ENCODE data around the gene SLC25A10.

The SLC25A10 gene

DNA sequence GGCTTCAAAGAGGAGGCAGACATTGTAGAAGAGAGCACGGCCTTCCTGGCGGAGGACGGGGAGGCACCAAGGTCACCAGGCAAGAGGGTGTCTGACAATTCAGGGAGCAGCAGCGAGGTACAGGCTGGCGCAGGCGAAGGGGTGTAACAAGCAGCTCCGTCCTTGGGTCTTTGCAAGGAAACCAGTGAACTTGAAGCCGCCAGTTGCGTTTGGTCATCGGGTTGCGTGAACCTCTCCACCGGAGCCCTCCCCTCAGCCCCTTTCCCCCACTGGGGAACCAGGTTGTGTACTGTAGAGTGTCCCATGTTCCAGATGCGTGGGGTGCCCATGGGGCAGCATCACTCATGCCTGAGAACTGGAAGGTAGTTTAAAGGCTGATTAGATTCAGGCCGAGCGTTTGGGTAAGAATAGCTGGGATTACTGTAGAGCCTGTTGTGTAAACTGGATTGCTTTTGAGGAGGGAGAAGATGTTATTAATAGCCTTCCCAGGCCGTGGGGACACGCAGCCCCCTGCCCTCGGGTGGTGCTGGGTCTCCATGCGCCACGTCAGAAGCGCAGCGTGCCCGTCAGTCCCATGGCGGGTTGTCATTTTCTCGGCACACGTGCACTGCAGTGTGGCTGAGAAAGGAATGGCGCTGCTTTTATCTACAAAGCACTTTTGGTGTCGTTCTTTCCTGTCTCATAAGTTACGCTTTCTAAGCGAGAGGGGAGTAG, 6.4 kb upstream of the SLC25A10 start:
- no peak for DNase-seq (ENCODE audit: low read depth in 1 of 2, low spot score in 1 of 2)

DNA sequence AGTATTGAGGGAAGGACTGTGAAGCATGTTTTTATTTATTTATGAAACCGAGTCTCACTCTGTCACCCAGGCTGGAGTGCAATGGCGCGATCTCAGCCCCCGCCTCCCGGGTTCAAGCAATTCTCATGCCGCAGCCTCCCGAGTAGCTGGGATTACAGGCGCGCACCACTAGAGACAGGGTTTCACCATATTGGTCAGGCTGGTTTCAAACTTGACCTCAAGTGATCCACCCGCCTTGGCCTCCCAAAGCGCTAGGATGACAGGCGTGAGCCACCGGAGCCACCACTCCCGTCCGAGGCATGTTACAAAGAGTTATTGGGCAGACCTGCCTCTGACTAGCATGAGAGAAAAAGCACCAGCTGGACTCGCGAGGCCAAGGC, 5.9 kb upstream of the SLC25A10 start:
- no peak for DNase-seq (ENCODE audit: low read depth in 1 of 2, low spot score in 1 of 2)

DNA sequence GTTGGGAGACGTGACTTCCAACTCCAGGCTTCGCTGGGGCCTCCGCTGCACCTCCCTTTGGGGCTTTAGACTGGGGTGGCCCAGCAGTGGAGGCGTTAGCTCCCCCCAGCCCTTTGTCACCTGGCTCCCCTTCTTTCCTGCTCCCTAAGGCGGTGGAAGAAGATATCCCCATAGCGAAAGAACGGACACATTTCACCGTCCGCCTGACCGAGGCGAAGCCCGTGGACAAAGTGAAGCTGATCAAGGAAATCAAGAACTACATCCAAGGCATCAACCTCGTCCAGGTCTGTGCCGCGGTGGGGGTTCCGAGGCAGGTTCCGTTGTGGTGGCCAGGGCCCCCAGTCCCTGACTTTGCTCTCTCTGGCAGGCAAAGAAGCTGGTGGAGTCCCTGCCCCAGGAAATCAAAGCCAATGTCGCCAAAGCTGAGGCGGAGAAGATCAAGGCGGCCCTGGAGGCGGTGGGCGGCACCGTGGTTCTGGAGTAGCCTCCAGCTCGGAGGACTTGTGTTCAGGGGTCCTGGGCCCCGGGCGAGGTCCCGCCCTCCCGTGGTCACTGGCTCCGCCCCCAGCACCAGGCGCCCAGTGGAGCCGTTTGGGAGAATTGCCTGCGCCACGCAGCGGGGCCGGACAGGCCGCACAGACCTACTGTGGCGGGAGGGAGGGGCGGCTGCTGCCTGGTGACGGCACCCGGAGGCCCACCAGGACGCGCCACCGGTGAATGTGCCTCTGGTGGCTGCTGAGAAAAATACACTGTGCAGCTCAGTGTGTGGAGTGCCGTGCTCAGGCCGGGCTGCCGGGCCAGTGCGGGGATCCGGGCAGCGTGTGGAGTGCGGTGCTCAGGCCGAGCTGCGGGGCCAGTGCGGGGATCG, 5.1 kb upstream of the SLC25A10 start:
- no peak for DNase-seq (ENCODE audit: low read depth in 1 of 2, low spot score in 1 of 2)

DNA sequence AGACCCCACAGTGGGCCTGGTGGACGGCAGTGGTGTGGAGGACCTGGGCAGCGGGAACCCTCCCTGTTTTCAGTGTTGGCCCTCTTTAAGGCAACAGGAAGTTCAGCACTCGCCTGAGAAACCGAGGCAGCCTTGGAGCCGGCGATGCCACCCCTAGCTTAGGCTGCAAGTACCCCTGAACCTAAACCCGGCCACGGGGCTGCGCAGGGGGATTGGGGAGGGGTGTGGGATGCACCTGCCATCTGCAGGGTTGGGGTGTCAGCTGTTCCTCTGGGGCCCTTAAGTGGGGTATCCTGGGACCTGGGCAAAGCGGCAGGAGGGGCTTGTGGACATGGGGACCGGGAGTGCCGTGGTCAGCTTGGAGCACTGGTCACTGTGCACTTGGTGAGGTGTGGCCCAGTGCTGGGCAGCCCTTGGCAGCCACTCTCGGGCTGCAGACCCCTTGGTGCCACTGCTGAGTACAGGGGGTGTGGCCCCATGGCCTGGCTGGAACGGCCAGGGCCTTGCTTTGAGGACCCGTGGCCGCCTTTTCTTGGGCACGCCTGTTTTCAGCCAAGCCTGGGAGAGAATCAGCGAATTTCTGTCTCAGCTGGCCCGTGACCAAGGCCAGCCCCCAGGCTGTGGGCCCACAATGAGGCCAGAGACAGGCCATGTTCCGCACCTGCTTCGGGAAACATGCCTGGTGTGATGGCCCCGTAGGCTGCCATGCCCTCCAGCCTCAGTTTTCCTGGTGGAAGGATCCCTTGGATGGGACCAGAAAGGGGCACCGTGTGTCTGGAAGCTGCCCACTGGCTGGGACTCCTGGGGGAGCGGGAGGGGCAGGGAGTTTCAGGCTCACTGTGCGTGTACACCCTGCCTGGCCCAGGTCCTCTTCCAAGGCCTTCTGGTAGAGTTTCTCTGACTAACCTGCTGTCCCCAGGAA, 4.1 kb upstream of the SLC25A10 start:
- no peak for DNase-seq (ENCODE audit: low read depth in 1 of 2, low spot score in 1 of 2)

DNA sequence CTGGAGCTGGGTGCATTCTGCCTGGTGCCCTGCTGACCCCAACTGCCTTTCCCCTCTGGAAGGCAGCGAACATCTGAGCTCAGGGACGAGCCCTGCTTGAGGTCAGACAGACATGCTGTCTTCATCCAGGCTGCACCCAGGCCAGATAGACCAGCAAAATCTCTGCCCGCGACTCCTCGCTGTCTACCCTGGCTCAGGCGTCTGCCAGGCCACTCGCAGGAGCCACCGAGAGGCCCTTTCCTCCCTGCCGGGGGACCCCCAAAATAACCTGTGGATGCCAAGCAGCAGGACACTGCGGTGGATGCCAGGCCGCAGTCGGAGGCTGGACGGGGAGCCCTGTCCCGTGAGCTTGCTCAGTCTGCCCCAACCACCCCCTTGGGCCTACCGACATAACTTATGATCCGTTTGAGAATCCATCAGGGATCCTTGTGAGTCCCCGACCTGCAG, 3.3 kb upstream of the SLC25A10 start:
- no peak for DNase-seq (ENCODE audit: low read depth in 1 of 2, low spot score in 1 of 2)

DNA sequence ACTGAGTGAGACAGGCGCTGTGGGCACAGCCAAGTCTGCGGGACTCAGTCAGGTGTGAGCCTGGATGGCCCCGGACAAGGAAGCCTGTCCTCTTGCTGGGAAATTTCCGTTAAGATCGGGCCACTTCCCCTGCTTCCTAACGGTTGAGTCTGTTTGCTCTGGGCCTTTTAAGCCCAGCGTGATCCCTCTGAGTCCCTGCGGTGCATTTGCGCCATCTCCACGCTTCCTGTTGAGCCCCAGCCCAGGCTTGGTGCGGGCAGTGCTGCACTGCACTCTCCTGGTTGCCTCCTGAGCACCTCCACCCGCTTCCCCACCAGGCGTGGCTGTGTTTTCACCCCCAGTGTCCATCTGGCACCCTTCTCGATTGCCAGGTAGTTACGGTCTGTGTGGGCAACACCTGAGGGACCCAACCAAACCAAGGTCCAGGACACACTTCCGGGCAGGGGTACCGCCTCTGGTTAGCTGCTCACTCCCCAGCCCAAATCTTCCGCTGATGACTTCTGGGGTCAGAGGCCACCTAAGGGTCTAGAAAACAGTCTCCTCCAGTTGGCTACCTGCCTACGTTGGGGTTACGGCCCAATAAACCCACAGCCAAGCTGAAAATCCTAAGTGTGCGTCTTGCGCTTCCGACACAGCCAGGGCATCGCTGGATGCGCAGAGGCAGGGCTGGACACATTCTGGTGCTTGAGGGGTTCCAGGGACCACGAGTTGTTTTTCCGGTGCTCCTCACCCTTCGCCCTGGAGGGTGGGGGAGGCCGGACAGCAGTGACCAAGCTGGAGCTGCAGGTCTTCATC, 1.4 kb upstream of the SLC25A10 start:
- no peak for DNase-seq (ENCODE audit: low read depth in 1 of 2, low spot score in 1 of 2)

DNA sequence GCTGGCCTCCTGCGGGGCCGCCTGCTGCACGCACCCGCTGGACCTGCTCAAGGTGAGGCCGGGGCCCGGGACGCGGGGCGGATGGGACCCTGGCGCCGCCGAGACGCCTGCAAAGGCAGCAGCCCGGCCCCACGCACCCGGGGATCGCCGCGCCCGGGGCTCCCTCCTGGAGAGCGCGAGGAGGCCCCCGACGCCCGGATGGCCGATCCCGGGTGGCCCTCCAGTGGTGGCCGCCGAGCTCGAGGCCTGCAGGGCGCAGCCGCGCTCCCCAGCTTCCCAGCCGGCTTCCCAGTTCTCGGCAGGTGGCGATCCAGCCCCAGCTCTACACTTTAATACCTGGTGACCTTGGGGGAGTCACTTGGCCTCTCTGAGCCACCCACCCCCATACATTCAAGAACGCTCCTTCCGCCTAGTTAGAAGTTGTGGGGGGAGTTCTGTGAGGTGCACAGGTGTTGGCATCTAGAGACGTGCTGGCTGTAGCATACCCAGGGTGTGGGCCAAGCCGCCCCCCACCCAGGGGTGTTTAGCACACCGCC, 452 bp downstream of the SLC25A10 start:
- no peak for DNase-seq (ENCODE audit: low read depth in 1 of 2, low spot score in 1 of 2)

DNA sequence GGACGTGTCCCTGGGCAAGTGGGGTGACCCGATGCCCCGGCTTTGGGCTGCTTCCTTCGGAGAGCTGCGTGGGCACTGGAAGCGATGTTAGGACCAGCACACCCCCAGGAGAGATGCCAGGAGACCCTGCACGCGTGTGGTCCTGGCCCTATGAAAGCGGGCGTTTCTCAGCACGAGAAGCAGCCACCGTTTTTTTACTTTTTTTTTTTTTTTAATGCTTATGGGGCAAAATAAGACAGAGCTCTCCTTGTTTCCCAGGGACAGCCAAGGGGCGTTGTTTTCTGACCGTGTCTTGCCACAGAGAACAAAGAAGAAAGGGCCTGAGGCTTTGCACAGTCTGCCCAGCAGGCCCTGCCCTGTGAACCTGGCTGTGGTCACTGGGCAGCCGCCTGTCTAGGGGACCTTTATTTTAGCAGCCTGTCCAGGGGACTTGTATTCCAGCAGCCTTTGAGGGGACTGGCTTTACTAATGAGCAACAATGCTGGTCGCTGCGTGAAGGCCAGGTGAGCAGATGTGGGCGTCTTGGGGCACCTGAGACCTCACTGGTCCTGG, 996 bp downstream of the SLC25A10 start:
- no peak for DNase-seq (ENCODE audit: low read depth in 1 of 2, low spot score in 1 of 2)

DNA sequence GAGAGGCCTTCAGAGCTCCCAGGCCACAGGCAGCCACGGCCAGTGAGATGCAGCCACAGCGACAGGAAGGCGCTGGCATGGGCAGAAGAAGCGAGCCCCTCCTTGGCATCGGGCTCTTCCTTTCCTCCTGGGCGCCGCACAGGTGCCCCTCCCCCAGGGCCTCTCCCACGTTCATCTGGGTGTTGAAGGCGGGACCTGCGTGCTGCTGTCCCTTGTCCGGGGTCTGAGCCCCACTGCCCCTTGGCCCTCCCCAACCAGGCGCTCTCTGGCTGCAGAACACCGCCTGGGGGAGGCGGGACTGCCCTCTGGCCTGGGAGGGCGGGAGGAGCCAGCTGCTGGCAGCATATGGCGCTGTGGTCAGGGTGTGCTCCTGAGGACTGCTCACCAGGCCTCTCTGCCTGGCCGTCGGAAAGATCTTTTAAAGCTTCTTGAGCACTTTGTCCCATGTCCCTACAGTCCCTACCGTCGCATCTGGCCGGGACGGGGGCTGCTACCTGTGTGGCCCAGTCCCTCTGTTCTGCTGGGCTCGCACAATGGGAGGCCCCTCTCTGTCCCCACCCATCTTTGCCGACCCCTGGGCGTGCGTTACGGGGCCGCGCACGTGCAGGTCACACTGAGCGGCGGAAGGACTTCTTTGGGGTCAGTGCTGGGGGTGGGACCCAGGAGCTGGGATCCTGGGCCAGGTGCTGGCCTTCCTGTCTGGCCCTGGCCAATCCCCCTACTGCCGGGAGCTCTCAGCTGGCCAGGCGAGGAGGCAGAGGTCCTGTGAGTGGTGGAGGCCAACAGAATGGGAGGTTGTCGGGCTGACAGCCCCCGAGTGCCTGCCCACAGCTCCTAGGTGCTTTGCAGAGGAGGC, 1.7 kb downstream of the SLC25A10 start:
- no peak for DNase-seq (ENCODE audit: low read depth in 1 of 2, low spot score in 1 of 2)

DNA sequence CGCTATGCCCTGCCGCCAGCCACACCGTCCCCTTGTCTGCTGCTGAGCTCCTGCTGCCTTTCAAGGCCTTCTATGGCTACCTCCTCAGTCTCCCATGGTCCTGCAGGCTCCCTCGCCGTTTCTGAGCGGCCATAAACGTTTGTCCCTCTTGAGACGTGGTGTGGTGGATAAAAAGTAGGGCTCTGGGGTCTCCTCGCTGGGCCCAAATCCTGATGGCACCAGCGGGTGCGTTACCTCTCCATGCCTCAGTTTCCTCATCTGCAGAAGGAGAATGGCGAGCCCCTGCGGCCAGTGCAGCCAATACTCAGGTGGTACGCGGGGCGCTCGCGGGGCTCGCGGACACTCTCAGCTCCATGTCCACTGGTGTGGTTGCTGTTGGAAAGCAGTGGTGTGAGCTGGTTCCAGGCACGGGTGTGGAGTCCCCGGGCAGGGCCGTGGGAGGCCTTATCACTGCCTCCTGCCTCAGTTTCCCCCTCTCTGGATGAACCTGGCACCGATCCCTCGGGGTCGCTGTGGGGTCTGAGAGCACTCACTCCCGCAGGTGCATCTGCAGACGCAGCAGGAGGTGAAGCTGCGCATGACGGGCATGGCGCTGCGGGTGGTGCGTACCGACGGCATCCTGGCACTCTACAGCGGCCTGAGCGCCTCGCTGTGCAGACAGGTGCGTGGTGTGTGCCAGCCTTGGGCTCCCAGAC, 2.5 kb downstream of the SLC25A10 start:
- DNase-seq (ENCODE audit: low read depth in 1 of 2, low spot score in 1 of 2) = no peak

DNA sequence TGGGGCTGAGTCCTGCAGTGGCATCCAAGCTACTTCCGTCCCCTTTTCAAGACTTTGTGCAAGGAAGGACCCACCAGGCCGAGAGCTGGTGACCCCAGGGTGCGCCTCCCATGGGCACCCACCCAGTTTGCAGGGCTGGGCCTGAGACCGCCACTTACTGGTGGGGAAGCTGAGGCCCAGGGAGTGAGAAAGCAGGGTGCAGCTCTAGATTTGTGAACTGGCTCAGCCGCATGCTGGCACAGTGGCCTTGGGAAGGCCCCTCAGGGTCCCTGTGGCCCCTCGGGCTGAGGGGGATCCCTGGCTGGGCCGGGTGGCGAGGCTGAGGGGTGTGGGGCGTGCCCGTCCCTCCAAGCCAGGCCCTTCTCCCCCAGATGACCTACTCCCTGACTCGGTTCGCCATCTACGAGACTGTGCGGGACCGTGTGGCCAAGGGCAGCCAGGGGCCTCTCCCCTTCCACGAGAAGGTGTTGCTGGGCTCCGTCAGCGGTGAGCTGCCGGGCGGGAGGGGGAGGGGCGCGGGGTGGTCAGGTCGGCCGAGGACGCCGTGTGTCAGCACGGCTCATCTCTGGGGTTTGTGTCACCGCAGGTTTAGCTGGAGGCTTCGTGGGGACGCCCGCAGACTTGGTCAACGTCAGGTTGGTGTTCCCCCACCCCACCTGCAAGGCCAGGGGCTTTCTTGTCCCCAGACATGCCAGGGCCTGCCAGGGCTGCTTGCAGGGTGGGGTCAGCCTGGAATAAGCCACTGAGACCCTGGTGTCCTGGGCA, 3.2 kb downstream of the SLC25A10 start:
- no peak for DNase-seq (ENCODE audit: low read depth in 1 of 2, low spot score in 1 of 2)

DNA sequence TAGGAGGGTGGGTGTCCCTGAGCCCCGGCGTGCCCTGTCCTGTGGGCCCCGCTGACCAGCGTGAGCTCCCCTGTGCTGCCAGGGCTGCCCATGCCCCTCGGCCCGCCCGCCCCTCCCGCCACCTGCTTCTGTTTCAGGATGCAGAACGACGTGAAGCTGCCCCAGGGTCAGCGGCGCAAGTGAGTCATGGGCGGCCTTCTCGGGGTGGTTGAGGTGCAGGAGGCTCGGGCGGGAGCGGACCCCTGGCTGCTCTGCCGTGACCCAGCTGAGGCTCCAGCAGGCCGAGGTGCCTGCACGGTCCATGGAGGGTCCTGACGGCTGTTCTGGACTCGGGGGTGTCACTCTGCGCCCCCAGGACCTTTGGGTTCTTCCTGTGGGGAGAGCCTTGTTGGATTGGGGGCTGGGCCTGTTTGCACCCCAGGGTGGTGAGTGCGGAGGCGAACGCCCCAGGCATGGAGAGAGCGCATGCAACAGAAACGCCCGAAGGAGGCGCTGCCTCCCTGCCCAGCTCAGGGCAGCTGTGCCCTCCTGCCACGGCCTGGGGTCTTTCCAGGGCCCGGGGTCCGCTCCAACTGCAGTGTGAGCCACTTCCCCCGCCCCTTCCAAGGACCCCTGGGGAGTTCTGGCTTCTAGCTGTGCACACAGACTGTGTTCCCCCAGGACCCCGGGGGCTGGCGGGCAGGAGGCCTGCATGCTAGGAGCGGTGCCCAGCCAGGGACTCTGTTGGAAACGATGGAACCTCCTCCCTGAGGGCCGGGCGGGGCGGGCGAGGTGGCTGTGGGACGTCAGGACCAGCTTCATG, 4.0 kb downstream of the SLC25A10 start:
- DNase-seq (ENCODE audit: low read depth in 1 of 2, low spot score in 1 of 2) = no peak

DNA sequence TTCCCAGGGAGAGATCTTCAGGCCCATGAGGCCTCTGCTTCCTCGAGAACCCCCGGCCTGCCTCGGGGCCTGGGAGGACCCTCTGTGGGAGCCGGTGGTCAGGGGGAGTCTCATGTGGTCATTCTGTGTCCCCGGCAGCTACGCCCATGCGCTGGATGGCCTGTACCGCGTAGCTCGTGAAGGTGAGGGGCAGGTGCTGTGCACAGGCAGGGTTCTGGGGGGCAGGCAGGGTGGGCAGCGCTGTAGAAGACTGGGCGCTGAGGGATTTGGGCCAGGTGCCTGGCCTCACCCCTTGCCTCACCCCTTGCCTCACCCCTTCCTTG, 4.6 kb downstream of the SLC25A10 start:
- no peak for DNase-seq (ENCODE audit: low read depth in 1 of 2, low spot score in 1 of 2)

DNA sequence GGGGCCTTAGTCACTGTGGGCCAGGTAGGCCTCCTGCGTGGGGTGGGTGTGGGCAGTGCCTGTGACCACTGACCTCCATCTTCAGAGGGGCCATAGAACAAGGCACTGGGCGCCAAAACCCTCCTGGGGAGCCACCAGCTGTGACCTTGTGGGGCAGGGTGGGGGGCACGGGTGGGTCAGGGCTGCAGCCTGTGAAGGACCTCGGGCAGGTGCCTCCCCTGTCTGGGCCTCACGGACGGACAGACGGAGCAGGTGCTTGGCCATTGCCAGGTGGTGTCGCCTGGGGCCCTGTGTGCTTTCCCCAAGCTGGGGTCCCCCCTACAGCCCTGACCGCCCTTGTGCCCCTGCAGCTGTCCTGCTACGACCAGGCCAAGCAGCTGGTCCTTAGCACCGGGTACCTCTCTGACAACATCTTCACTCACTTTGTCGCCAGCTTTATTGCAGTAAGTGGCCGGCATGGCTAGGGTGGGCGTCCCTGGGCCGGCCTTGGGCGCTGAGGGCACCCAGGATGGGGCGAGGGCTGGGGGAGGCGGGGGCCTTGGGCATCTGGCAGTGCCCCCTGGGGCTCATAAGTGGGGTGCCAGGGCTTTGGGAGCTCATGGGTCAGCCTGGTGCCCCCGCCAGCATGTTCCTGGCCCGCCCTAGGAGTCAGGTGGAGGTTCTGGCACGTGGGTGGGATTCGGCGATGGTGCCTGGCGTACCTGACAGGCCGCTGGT, 5.1 kb downstream of the SLC25A10 start:
- DNase-seq (ENCODE audit: low read depth in 1 of 2, low spot score in 1 of 2) = no peak

DNA sequence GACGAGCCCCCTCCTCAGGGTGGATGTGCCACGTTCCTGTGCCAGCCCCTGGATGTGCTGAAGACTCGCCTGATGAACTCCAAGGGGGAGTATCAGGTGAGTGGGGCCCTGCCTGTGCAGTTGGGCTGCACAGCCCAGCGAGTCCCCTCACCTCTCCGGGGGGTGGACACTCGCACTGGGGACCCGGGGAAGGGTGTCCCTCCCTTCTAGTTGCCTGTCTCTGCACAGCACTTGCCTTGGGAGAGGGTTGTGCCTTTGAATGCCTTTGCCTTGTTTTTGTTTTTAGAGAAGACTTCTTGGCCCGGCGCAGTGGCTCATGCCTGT, 5.6 kb downstream of the SLC25A10 start:
- DNase-seq (ENCODE audit: low read depth in 1 of 2, low spot score in 1 of 2) = no peak

DNA sequence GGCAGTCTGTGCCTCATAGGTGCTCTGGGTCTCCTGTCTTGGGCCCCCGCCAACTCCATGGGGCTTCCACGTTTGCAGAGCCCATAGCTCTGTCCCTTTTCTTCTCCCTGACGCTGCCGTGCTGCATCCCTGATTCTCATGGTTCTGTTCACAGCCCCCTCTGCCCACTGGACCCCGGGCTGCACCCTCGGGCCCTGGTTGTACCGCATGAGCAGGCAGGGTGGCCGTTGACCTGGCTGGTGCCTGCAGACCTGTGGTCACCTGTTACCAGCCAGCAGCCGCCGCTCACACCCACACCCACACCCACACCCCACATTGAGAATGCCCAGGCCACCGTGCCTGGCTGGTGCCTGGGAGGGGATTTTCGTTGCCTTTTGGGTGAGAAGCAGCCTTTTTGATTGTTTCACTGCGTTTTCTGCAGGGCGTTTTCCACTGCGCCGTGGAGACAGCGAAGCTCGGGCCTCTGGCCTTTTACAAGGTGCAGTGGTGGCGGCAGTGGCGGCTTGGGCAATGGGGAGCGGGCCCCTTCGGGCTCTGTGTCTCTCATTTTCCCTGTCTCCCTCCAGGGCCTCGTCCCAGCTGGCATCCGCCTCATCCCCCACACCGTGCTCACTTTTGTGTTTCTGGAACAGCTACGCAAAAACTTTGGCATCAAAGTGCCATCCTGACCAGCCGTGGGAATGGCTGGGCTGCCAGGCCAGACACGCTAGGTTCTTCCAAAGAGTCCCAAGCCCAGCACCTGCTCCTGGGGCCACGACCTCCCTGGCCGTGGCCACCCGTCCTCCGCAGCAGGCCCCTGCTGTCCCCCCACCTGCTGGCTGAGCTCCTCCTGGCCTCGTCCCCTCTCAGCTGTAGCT, 7.6 kb downstream of the SLC25A10 start:
- no peak for DNase-seq (ENCODE audit: low read depth in 1 of 2, low spot score in 1 of 2)
